HepG2 (cell line): ENCODE measurements around the gene DHX16. TPM values are rescaled to one million over a fixed set of nuclear protein-coding genes. Genes with fewer than 3 reads are reported as not detected.
A peak's percentile ranks its signal among the peaks of the same experiment; 100 is the strongest.

ENCODE experiments used
- ARID2 ChIP-seq: sonication (generic); formaldehyde crosslinking; IDR thresholded peaks from 2 replicates; pipeline ENCODE4 v1.8.1; 2022; ENCODE audit warnings: mild to moderate bottlenecking, missing genetic modification reagents, borderline replicate concordance
- ETS1 ChIP-seq: sonication (generic); formaldehyde crosslinking; IDR thresholded peaks from 2 replicates; pipeline ENCODE4 v1.4.0; 2020; ENCODE audit warnings: missing genetic modification reagents
- FOXK2 ChIP-seq: fragments of 450-650 bp; IDR thresholded peaks from 2 replicates; pipeline ENCODE4 v1.6.1; 2016
- HOXA9 ChIP-seq: sonication (generic); formaldehyde crosslinking; IDR thresholded peaks from 2 replicates; pipeline ENCODE4 v1.8.1; 2022; ENCODE audit warnings: missing genetic modification reagents, mild to moderate bottlenecking, moderate library complexity, borderline replicate concordance
- HOXD1 ChIP-seq: sonication (generic); formaldehyde crosslinking; IDR thresholded peaks from 2 replicates; pipeline ENCODE4 v1.5.0; 2020; ENCODE audit warnings: missing genetic modification reagents
- KLF12 ChIP-seq: sonication (generic); formaldehyde crosslinking; IDR thresholded peaks from 2 replicates; pipeline ENCODE4 v1.4.0; 2020; ENCODE audit warnings: missing genetic modification reagents, borderline replicate concordance
- LBX2 ChIP-seq: sonication (generic); formaldehyde crosslinking; IDR thresholded peaks from 2 replicates; pipeline ENCODE4 v1.5.0; 2020; ENCODE audit warnings: missing genetic modification reagents, mild to moderate bottlenecking, borderline replicate concordance
- MYC ChIP-seq: sonication (generic); formaldehyde crosslinking; IDR thresholded peaks from 2 replicates; pipeline ENCODE4 v1.9.0; 2021; ENCODE audit warnings: missing genetic modification reagents, borderline replicate concordance
- NR2C2 ChIP-seq: sonication (generic); formaldehyde crosslinking; IDR thresholded peaks from 2 replicates; pipeline ENCODE4 v1.4.0; 2020; ENCODE audit warnings: missing genetic modification reagents, mild to moderate bottlenecking, moderate library complexity, borderline replicate concordance
- POLR2A ChIP-seq, 2 experiments: IDR thresholded peaks; 2 replicates each; pipeline ENCODE4 v1.6.1; 2011; ENCODE audit warnings: low read depth in 2 of 2, low read length in 2 of 2, mild to moderate bottlenecking in 1 of 2, moderate library complexity in 1 of 2; ENCODE audit not compliant: insufficient read depth in 1 of 2
- TAF15 ChIP-seq: fragments of 200-400 bp; formaldehyde crosslinking; IDR thresholded peaks from one replicate; pipeline ENCODE4 v1.6.1; 2018; ENCODE audit warnings: mild to moderate bottlenecking, low read depth, low read length; ENCODE audit not compliant: poor library complexity, severe bottlenecking
- ZBTB7A ChIP-seq: sonication (generic); formaldehyde crosslinking; IDR thresholded peaks from 2 replicates; pipeline ENCODE4 v1.8.0; 2022; ENCODE audit warnings: mild to moderate bottlenecking, missing genetic modification reagents
- ZNF160 ChIP-seq: sonication (generic); formaldehyde crosslinking; IDR thresholded peaks from 2 replicates; pipeline ENCODE4 v1.8.0; 2022; ENCODE audit warnings: mild to moderate bottlenecking, inconsistent platforms, missing genetic modification reagents
- ZNF281 ChIP-seq: sonication (generic); formaldehyde crosslinking; IDR thresholded peaks from 2 replicates; pipeline ENCODE4 v1.4.0; 2020; ENCODE audit warnings: missing genetic modification reagents, borderline replicate concordance
- ZNF3 ChIP-seq: IDR thresholded peaks from 2 replicates; pipeline ENCODE4 v1.7.0; 2017; ENCODE audit warnings: inconsistent platforms
- ZNF513 ChIP-seq: sonication (generic); formaldehyde crosslinking; conservative IDR thresholded peaks from 2 replicates; pipeline ENCODE4 v1.5.0; 2020; ENCODE audit warnings: missing genetic modification reagents
- ZNF589 ChIP-seq: sonication (generic); formaldehyde crosslinking; conservative IDR thresholded peaks from 2 replicates; pipeline ENCODE4 v1.8.0; 2022; ENCODE audit warnings: mild to moderate bottlenecking, moderate library complexity, missing genetic modification reagents
- ZNF770 ChIP-seq: sonication (generic); formaldehyde crosslinking; IDR thresholded peaks from 2 replicates; pipeline ENCODE4 v1.5.0; 2020; ENCODE audit warnings: mild to moderate bottlenecking, missing genetic modification reagents
- ZNF781 ChIP-seq: sonication (generic); formaldehyde crosslinking; IDR thresholded peaks from 2 replicates; pipeline ENCODE4 v1.5.1; 2020; ENCODE audit warnings: borderline replicate concordance, mild to moderate bottlenecking, missing genetic modification reagents; ENCODE audit errors: not compliant biosample characterization
- ZNF816 ChIP-seq: sonication (generic); formaldehyde crosslinking; IDR thresholded peaks from 2 replicates; pipeline ENCODE4 v1.8.0; 2022; ENCODE audit warnings: missing genetic modification reagents, mild to moderate bottlenecking, borderline replicate concordance
- ZNF841 ChIP-seq: sonication (generic); formaldehyde crosslinking; IDR thresholded peaks from 2 replicates; pipeline ENCODE4 v1.8.1; 2023; ENCODE audit warnings: missing genetic modification reagents, borderline replicate concordance
- ZSCAN25 ChIP-seq: sonication (generic); formaldehyde crosslinking; IDR thresholded peaks from 2 replicates; pipeline ENCODE4 v1.8.0; 2022; ENCODE audit warnings: mild to moderate bottlenecking, missing genetic modification reagents
- polyA plus RNA-seq, 8 experiments: library from polyadenylated mRNA; depleted of rRNA in 3 of 8; stranded (reverse) in 7 of 8; unstranded in 1 of 8; fragments of >200 nt; fragmentation: Illumina TruSeq in 4 of 8; extraction: Trizol in 4 of 8; gene quantifications; 2 replicates each; pipeline versions ENCODE4 v1.2.1 to v1.2.3, GENCODE V29; 2011 to 2016; ENCODE audit warnings: low read depth in 4 of 8, missing spikeins in 1 of 8, mixed read lengths in 1 of 8; ENCODE audit not compliant: insufficient read depth in 1 of 8
- total RNA-seq, 5 experiments: library from RNA; depleted of rRNA; stranded (reverse); fragments of >200 nt; fragmentation: Illumina TruSeq; extraction: Trizol; gene quantifications; 2 replicates each; pipeline ENCODE4 v1.2.3, GENCODE V29; 2016; ENCODE audit warnings: low read depth in 1 of 5

DHX16 gene
- total and polyA plus RNA-seq, 2 of the 13 experiments (the other 11 are each of a cell fraction or from before 2014, with no cell fraction given), result 57.0 to 58.5 TPM

- TF ChIP-seq ARID2 (CRISPR knock-in tag) (peak; percentile 10; the same call in 1 of the 2 replicates), ZNF3 (CRISPR knock-in tag) (peak; percentile 40; the same call in 1 of the 2 replicates), POLR2A (IDR thresholded peaks at IDR 0.05; ENCODE audit: insufficient read depth in 1 of 2, low read depth in 2 of 2, low read length in 2 of 2) (peak in 1 of 2 experiments; percentile 31; a peak in 1 of 4 replicates), ZNF589 (CRISPR knock-in tag) (no peak), ZSCAN25 (CRISPR knock-in tag) (peak; percentile 94), NR2C2 (CRISPR knock-in tag) (0 out of 2 replicates have a peak, but pooled peaks have one; percentile 15), ZNF841 (peak; percentile 78; the same call in 1 of the 2 replicates), HOXD1 (CRISPR knock-in tag) (no peak), MYC (CRISPR knock-in tag) (peak; percentile 25; the same call in 1 of the 2 replicates), HOXA9 (CRISPR knock-in tag) (0 out of 2 replicates have a peak, but pooled peaks have one; percentile 75), ETS1 (CRISPR knock-in tag) (0 out of 2 replicates have a peak, but pooled peaks have one; percentile 51), FOXK2 (no peak), ZNF160 (CRISPR knock-in tag) (no peak; the same call in 1 of the 2 replicates), ZNF513 (CRISPR knock-in tag) (0 out of 2 replicates have a peak, but pooled peaks have one; percentile 47), LBX2 (CRISPR knock-in tag) (0 out of 2 replicates have a peak, but pooled peaks have one; percentile 46), ZNF816 (CRISPR knock-in tag) (peak; percentile 21; the same call in 1 of the 2 replicates), ZNF781 (CRISPR knock-in tag) (no peak), KLF12 (CRISPR knock-in tag) (no peak), ZNF281 (CRISPR knock-in tag) (peak; percentile 60; the same call in 1 of the 2 replicates), ZNF770 (CRISPR knock-in tag) (peak; percentile 14; the same call in 1 of the 2 replicates), TAF15 (peak; percentile 76), ZBTB7A (0 out of 2 replicates have a peak, but pooled peaks have one; percentile 38)
Observed at GRCh38 chr6:30720738-30721197, 48.0 kb upstream of the DHX16 start (continued).
